Neural progenitor cell (in vitro differentiated cells): ENCODE data around the gene P2RX3.

Experiments
- EZH2 ChIP-seq: fragments of 200-600 bp; sonication (generic); IDR thresholded peaks from 2 replicates; pipeline ENCODE4 v1.6.1; 2017; ENCODE audit warnings: antibody characterized with exemption, mild to moderate bottlenecking, moderate library complexity
- EZH2phosphoT487 ChIP-seq: fragments of 200-600 bp; sonication (generic); IDR thresholded peaks from 2 replicates; pipeline ENCODE4 v1.6.1; 2017; ENCODE audit warnings: antibody characterized with exemption
- TF ChIP-seq, protein P1 (sequence below): fragments of 200-600 bp; sonication (generic); IDR thresholded peaks from 2 replicates; pipeline ENCODE4 v1.5.1; 2017; ENCODE audit warnings: antibody characterized with exemption, mild to moderate bottlenecking

- TF ChIP-seq EZH2 (no peak), EZH2phosphoT487 (no peak)
- TF ChIP-seq, protein P1, sequence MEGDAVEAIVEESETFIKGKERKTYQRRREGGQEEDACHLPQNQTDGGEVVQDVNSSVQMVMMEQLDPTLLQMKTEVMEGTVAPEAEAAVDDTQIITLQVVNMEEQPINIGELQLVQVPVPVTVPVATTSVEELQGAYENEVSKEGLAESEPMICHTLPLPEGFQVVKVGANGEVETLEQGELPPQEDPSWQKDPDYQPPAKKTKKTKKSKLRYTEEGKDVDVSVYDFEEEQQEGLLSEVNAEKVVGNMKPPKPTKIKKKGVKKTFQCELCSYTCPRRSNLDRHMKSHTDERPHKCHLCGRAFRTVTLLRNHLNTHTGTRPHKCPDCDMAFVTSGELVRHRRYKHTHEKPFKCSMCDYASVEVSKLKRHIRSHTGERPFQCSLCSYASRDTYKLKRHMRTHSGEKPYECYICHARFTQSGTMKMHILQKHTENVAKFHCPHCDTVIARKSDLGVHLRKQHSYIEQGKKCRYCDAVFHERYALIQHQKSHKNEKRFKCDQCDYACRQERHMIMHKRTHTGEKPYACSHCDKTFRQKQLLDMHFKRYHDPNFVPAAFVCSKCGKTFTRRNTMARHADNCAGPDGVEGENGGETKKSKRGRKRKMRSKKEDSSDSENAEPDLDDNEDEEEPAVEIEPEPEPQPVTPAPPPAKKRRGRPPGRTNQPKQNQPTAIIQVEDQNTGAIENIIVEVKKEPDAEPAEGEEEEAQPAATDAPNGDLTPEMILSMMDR: no peak
These were observed 24.4 kb upstream of the P2RX3 start for GRCh38 chr11:57313788-57314135.
